PFSK-1 (cell line): ENCODE results near the gene TCEAL2.

Experiments
- FOXP2 ChIP-seq: optimal IDR thresholded peaks from 2 replicates; pipeline ENCODE3; 2011; ENCODE audit warnings: borderline replicate concordance, control low read depth, inconsistent platforms; ENCODE audit not compliant: insufficient read depth; ENCODE audit errors: extremely low read length, extremely low read depth
- POLR2AphosphoS5 ChIP-seq: IDR thresholded peaks from 2 replicates; pipeline ENCODE4 v1.6.1; 2012; ENCODE audit warnings: low read depth, mild to moderate bottlenecking, control low read depth, low read length, moderate library complexity
- REST ChIP-seq, 2 experiments: IDR thresholded peaks; 2 replicates each; pipeline versions ENCODE4 v1.6.1 to v1.8.0; 2011 to 2012; ENCODE audit warnings: low read depth in 2 of 2, low read length in 2 of 2, control low read depth in 1 of 2, inconsistent platforms in 1 of 2, mild to moderate bottlenecking in 1 of 2, moderate library complexity in 1 of 2; ENCODE audit not compliant: insufficient read depth in 1 of 2
- SIN3A ChIP-seq: IDR thresholded peaks from 2 replicates; pipeline ENCODE4 v1.6.1; 2012; ENCODE audit warnings: mild to moderate bottlenecking, low read length, moderate library complexity, borderline replicate concordance; ENCODE audit not compliant: insufficient read depth
- TAF1 ChIP-seq: IDR thresholded peaks from 2 replicates; pipeline ENCODE4 v1.6.1; 2012; ENCODE audit warnings: low read length, control low read depth, borderline replicate concordance; ENCODE audit not compliant: insufficient read depth

- TF ChIP-seq POLR2AphosphoS5 (no peak), TAF1 (no peak), REST (IDR thresholded peaks at IDR 0.05; ENCODE audit: insufficient read depth in 1 of 2, low read depth in 2 of 2, low read length in 2 of 2) (no peak), SIN3A (no peak), FOXP2 (no peak)
Measured at GRCh38 chrX:102155806-102156179, 30.3 kb downstream of the TCEAL2 start, which contains the start of gene BEX5.
